Thyroid gland (tissue), 4 donors: ENCODE measurements around the gene DNAAF2.

Experiments
- CTCF ChIP-seq, 6 experiments: fragments of 200-600 bp in 3 of 6; fragments of 450-650 bp in 3 of 6; sonication (generic) in 3 of 6; IDR thresholded peaks; one replicate each; pipeline ENCODE4 v1.5.1; 2016 to 2019; ENCODE audit warnings: antibody characterized with exemption in 6 of 6, mild to moderate bottlenecking in 2 of 6, inconsistent platforms in 1 of 6, moderate library complexity in 1 of 6
- POLR2A ChIP-seq, 2 donors: fragments of 450-650 bp; IDR thresholded peaks; one replicate each; pipeline ENCODE4 v1.6.1; 2017; ENCODE audit warnings: antibody characterized with exemption in 2 of 2, mild to moderate bottlenecking in 2 of 2, moderate library complexity in 1 of 2

GRCh38 chr14:49634547-49635334, at the start of gene DNAAF2:
- TF ChIP-seq CTCF (IDR thresholded peaks at IDR 0.05) (no peak), POLR2A (IDR thresholded peaks at IDR 0.05) (peak in 1 of 2 donors; percentile 10)
